ENCODE results near the gene SYT11.
"Not testable (repeated sequence)": the region's sequence is repeated elsewhere in the genome, so short reads cannot be mapped to it uniquely, and the experiment has no call there.

DNA sequence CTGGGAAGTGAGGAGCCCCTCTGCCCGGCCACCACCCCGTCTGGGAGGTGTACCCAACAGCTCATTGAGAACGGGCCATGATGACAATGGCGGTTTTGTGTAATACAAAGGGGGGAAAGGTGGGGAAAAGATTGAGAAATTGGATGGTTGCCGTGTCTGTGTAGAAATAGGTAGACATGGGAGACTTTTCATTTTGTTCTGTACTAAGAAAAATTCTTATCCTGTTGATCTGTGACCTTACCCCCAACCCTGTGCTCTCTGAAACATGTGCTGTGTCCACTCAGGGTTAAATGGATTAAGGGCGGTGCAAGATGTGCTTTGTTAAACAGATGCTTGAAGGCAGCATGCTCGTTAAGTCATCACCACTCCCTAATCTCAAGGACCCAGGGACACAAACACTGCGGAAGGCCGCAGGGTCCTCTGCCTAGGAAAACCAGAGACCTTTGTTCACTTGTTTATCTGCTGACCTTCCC is 24.4 kb upstream of the SYT11 start:
- not testable (repeated sequence) for TF ChIP-seq SMAD4 (CRISPR knock-in tag; IDR thresholded peaks at IDR 0.05); CTCF (IDR thresholded peaks at IDR 0.05); USF1 (CRISPR knock-in tag; IDR thresholded peaks at IDR 0.05); JUN (CRISPR knock-in tag; IDR thresholded peaks at IDR 0.05); ZNF232 (CRISPR knock-in tag; IDR thresholded peaks at IDR 0.05); ATF3 (CRISPR knock-in tag; conservative IDR thresholded peaks at IDR 0.05); PRDM15 (CRISPR knock-in tag; IDR thresholded peaks at IDR 0.05); MAX (CRISPR knock-in tag; IDR thresholded peaks at IDR 0.05); CREB1 (CRISPR knock-in tag; IDR thresholded peaks at IDR 0.05); TEAD4 (CRISPR knock-in tag; IDR thresholded peaks at IDR 0.05)
- TF ChIP-seq, protein P1, sequence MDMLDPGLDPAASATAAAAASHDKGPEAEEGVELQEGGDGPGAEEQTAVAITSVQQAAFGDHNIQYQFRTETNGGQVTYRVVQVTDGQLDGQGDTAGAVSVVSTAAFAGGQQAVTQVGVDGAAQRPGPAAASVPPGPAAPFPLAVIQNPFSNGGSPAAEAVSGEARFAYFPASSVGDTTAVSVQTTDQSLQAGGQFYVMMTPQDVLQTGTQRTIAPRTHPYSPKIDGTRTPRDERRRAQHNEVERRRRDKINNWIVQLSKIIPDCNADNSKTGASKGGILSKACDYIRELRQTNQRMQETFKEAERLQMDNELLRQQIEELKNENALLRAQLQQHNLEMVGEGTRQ (CRISPR knock-in tag; IDR thresholded peaks at IDR 0.05): not testable (repeated sequence)
- TF ChIP-seq, protein P2, sequence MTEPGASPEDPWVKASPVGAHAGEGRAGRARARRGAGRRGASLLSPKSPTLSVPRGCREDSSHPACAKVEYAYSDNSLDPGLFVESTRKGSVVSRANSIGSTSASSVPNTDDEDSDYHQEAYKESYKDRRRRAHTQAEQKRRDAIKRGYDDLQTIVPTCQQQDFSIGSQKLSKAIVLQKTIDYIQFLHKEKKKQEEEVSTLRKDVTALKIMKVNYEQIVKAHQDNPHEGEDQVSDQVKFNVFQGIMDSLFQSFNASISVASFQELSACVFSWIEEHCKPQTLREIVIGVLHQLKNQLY (CRISPR knock-in tag; IDR thresholded peaks at IDR 0.05): not testable (repeated sequence)
- TF ChIP-seq, protein P3, sequence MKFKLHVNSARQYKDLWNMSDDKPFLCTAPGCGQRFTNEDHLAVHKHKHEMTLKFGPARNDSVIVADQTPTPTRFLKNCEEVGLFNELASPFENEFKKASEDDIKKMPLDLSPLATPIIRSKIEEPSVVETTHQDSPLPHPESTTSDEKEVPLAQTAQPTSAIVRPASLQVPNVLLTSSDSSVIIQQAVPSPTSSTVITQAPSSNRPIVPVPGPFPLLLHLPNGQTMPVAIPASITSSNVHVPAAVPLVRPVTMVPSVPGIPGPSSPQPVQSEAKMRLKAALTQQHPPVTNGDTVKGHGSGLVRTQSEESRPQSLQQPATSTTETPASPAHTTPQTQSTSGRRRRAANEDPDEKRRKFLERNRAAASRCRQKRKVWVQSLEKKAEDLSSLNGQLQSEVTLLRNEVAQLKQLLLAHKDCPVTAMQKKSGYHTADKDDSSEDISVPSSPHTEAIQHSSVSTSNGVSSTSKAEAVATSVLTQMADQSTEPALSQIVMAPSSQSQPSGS (CRISPR knock-in tag; IDR thresholded peaks at IDR 0.05; ENCODE audit: borderline replicate concordance, low read depth): not testable (repeated sequence)
